Activated gamma-delta T cell (primary cell): Measurements from ENCODE around the gene KLHL8.

Experiments used
- DNase-seq: peaks from one replicate; lab custom pipeline; 2025; lab: John Stamatoyannopoulos, UW

Gene KLHL8

GRCh38 chr4:87121341-87122065 lies 98.9 kb downstream of the KLHL8 start:
- no peak for DNase-seq

GRCh38 chr4:87120411-87121162 lies 99.8 kb downstream of the KLHL8 start:
- no peak for DNase-seq

DNA sequence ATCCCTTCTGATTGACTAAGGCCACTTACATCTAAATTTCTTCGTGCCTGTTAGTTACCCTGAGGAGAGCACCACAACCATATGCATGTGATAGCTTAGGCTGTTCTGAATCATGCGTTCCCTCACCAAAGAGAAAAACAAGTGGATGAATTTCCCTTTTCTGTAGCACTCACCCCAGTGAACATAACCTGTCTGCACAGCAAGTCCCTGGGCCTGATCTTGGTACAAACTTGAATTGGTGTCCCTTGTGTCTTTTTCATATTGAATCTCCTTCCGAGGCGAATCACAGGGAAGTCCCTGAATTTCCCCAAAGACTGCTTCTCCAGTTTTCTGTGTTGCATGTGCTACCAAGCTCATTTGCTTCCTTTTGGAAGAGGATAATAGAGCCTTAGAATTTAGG lies 100.4 kb downstream of the KLHL8 start:
- no peak for DNase-seq

GRCh38 chr4:87118826-87119225 lies 101.6 kb downstream of the KLHL8 start:
- no peak for DNase-seq

- DNase-seq, result no peak
These were observed 102.0 kb downstream of the KLHL8 start for GRCh38 chr4:87118421-87118820.

- no peak for DNase-seq
These were observed 102.7 kb downstream of the KLHL8 start for GRCh38 chr4:87117732-87118075.

GRCh38 chr4:87117051-87117731 lies 103.2 kb downstream of the KLHL8 start:
- DNase-seq, result no peak

GRCh38 chr4:87116231-87116630 lies 104.2 kb downstream of the KLHL8 start:
- no peak for DNase-seq

DNA sequence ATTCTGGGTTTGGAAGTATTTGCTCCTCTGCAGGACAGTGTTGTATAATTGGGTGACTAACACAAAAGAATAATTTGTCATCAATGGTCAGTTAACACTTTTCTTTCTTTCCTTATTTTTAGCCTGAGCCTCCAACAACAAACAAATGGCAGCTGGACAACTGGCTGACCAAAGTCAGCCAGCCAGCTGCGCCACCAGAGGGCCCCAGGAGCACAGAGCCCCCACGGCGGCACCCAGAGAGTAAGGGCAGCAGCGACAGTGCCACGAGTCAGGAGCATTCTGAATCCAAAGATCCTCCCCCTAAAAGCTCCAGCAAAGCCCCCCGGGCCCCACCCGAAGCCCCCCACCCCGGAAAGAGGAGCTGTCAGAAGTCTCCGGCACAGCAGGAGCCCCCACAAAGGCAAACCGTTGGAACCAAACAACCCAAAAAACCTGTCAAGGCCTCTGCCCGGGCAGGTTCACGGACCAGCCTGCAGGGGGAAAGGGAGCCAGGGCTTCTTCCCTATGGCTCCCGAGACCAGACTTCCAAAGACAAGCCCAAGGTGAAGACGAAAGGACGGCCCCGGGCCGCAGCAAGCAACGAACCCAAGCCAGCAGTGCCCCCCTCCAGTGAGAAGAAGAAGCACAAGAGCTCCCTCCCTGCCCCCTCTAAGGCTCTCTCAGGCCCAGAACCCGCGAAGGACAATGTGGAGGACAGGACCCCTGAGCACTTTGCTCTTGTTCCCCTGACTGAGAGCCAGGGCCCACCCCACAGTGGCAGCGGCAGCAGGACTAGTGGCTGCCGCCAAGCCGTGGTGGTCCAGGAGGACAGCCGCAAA lies 106.0 kb downstream of the KLHL8 start:
- DNase-seq, result no peak

- no peak for DNase-seq
These were observed 108.4 kb downstream of the KLHL8 start for GRCh38 chr4:87112063-87112462.
